ENCODE results near the gene MAGI1.
"Not testable (repeated sequence)": the region's sequence is repeated elsewhere in the genome, so short reads cannot be mapped to it uniquely, and the experiment has no call there.

MAGI1 gene

DNA sequence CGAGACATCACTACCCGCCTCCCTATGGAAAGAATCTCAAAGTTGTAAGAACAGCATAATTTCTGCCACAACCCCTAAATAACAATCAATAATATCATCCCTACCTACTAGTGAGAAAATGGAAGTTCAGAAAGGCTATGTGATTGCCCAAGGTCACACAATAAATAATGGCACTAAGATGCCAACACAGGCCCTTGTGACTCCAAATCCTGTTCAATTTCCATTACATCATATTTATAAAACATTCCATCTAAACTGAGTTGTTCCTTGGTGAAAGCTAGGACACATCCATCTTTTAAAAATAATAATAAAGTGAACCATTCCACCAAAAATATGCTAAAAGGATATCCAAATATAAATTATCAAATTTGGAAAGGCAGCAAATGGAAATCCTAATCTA is 144.6 kb downstream of the MAGI1 start:
- 100% methylated on average over 1 of the region's 2 CpGs for WGBS

GRCh38 chr3:65893631-65894030 is 145.1 kb downstream of the MAGI1 start:
- Histone ChIP-seq H4K8ac (ENCODE audit: low read length) (no peak overlapping the region), H3K4ac (ENCODE audit: low read depth in 1 of 2, low read length in 2 of 2) (no peak overlapping the region), H3K18ac (ENCODE audit: low read depth in 1 of 2, low read length in 2 of 2) (no peak overlapping the region), H3K9me3 (ENCODE audit: control insufficient read depth, low read length) (no peaks in the 10 kb centered on the region), H3K9ac (ENCODE audit: low read length) (peak overlapping the region; percentile 42), H3K23ac (ENCODE audit: low read length in 2 of 2) (no peak overlapping the region), H4K91ac (ENCODE audit: low read length) (no peak overlapping the region), H3K4me2 (ENCODE audit: low read length, poor library complexity, severe bottlenecking) (no peak overlapping the region), H3K14ac (ENCODE audit: low read length in 2 of 2) (no peak overlapping the region), H2BK5ac (ENCODE audit: low read depth, low read length, poor library complexity, severe bottlenecking) (no peak overlapping the region), H3K4me1 (ENCODE audit: control insufficient read depth, insufficient read depth, low read depth, low read length) (peaks cover 2% of the 10 kb centered on the region), H2BK15ac (ENCODE audit: low read depth, poor library complexity, severe bottlenecking) (no peak overlapping the region), H3K27me3 (ENCODE audit: control insufficient read depth in 1 of 2, insufficient read depth in 1 of 2, low read length in 2 of 2) (no peaks in the 10 kb centered on the region), H2BK12ac (ENCODE audit: low read length in 2 of 2) (no peak overlapping the region), H3K27ac (ENCODE audit: low read length, poor library complexity, severe bottlenecking) (no peak overlapping the region), H3K4me3 (ENCODE audit: insufficient read depth in 1 of 2, low read depth in 1 of 2, low read length in 2 of 2) (no peak overlapping the region), H2AFZ (ENCODE audit: low read depth, low read length) (no peak overlapping the region), H2AK5ac (ENCODE audit: low read length, severe bottlenecking) (no peak overlapping the region), H3K36me3 (ENCODE audit: control insufficient read depth in 1 of 2, insufficient read depth in 2 of 2, low read depth in 1 of 2, low read length in 2 of 2) (no peaks in the 10 kb centered on the region), H2BK120ac (ENCODE audit: low read depth, low read length) (no peak overlapping the region), H3K79me1 (replicated peaks; ENCODE audit: low read length, poor library complexity, severe bottlenecking) (peaks cover 18% of the 10 kb centered on the region)
- no peak for DNase-seq
- 97% methylated on average over 2 of the region's 2 CpGs for WGBS

More for the DNA sequence above, 144.6 kb downstream of the MAGI1 start:
- Histone ChIP-seq H3K9me3 (ENCODE audit: control insufficient read depth, low read length) (no peaks in the 10 kb centered on the region), H2BK5ac (ENCODE audit: low read depth, low read length, poor library complexity, severe bottlenecking) (no peak overlapping the region), H4K91ac (ENCODE audit: low read length) (no peak overlapping the region), H3K4me2 (ENCODE audit: low read length, poor library complexity, severe bottlenecking) (no peak overlapping the region), H4K8ac (ENCODE audit: low read length) (no peak overlapping the region), H3K9ac (ENCODE audit: low read length) (peak overlapping the region; percentile 42), H3K79me1 (replicated peaks; ENCODE audit: low read length, poor library complexity, severe bottlenecking) (peaks cover 21% of the 10 kb centered on the region), H2AFZ (ENCODE audit: low read depth, low read length) (no peak overlapping the region), H3K36me3 (ENCODE audit: control insufficient read depth in 1 of 2, insufficient read depth in 2 of 2, low read depth in 1 of 2, low read length in 2 of 2) (no peaks in the 10 kb centered on the region), H2BK12ac (ENCODE audit: low read length in 2 of 2) (no peak overlapping the region), H3K4ac (ENCODE audit: low read depth in 1 of 2, low read length in 2 of 2) (no peak overlapping the region), H3K23ac (ENCODE audit: low read length in 2 of 2) (no peak overlapping the region), H3K27me3 (ENCODE audit: control insufficient read depth in 1 of 2, insufficient read depth in 1 of 2, low read length in 2 of 2) (no peaks in the 10 kb centered on the region), H3K14ac (ENCODE audit: low read length in 2 of 2) (no peak overlapping the region), H2AK5ac (ENCODE audit: low read length, severe bottlenecking) (no peak overlapping the region), H3K4me3 (ENCODE audit: insufficient read depth in 1 of 2, low read depth in 1 of 2, low read length in 2 of 2) (no peak overlapping the region), H3K27ac (ENCODE audit: low read length, poor library complexity, severe bottlenecking) (no peak overlapping the region), H2BK15ac (ENCODE audit: low read depth, poor library complexity, severe bottlenecking) (no peak overlapping the region), H2BK120ac (ENCODE audit: low read depth, low read length) (no peak overlapping the region), H3K4me1 (ENCODE audit: control insufficient read depth, insufficient read depth, low read depth, low read length) (peaks cover 2% of the 10 kb centered on the region), H3K18ac (ENCODE audit: low read depth in 1 of 2, low read length in 2 of 2) (no peak overlapping the region)
- DNase-seq, result no peak

- H3K79me1 ChIP-seq (replicated peaks; ENCODE audit: low read length, poor library complexity, severe bottlenecking), result peaks cover 20% of the 10 kb centered on the region
- H2BK12ac ChIP-seq (ENCODE audit: low read length in 2 of 2); H3K36me3 ChIP-seq (ENCODE audit: control insufficient read depth in 1 of 2, insufficient read depth in 2 of 2, low read depth in 1 of 2, low read length in 2 of 2); H4K8ac ChIP-seq (ENCODE audit: low read length); H3K4ac ChIP-seq (ENCODE audit: low read depth in 1 of 2, low read length in 2 of 2); H3K4me1 ChIP-seq (ENCODE audit: control insufficient read depth, insufficient read depth, low read depth, low read length); H2AK5ac ChIP-seq (ENCODE audit: low read length, severe bottlenecking); H3K9ac ChIP-seq (ENCODE audit: low read length); H3K14ac ChIP-seq (ENCODE audit: low read length in 2 of 2); H3K9me3 ChIP-seq (ENCODE audit: control insufficient read depth, low read length); H2AFZ ChIP-seq (ENCODE audit: low read depth, low read length); H3K27me3 ChIP-seq (ENCODE audit: control insufficient read depth in 1 of 2, insufficient read depth in 1 of 2, low read length in 2 of 2); H3K27ac ChIP-seq (ENCODE audit: low read length, poor library complexity, severe bottlenecking); H2BK120ac ChIP-seq (ENCODE audit: low read depth, low read length); H3K23ac ChIP-seq (ENCODE audit: low read length in 2 of 2); H2BK5ac ChIP-seq (ENCODE audit: low read depth, low read length, poor library complexity, severe bottlenecking); DNase-seq; H3K18ac ChIP-seq (ENCODE audit: low read depth in 1 of 2, low read length in 2 of 2); H4K91ac ChIP-seq (ENCODE audit: low read length); H3K4me3 ChIP-seq (ENCODE audit: insufficient read depth in 1 of 2, low read depth in 1 of 2, low read length in 2 of 2); H2BK15ac ChIP-seq (ENCODE audit: low read depth, poor library complexity, severe bottlenecking); H3K4me2 ChIP-seq (ENCODE audit: low read length, poor library complexity, severe bottlenecking): not testable (repeated sequence)
- 80% methylated on average over 1 of the region's 2 CpGs for WGBS
These were observed 147.2 kb downstream of the MAGI1 start for GRCh38 chr3:65891477-65891876.

- Histone ChIP-seq H4K8ac (ENCODE audit: low read length) (no peak overlapping the region), H3K4me1 (ENCODE audit: control insufficient read depth, insufficient read depth, low read depth, low read length) (peaks cover 2% of the 10 kb centered on the region), H2AK5ac (ENCODE audit: low read length, severe bottlenecking) (no peak overlapping the region), H3K4ac (ENCODE audit: low read depth in 1 of 2, low read length in 2 of 2) (no peak overlapping the region), H2BK120ac (ENCODE audit: low read depth, low read length) (no peak overlapping the region), H3K23ac (ENCODE audit: low read length in 2 of 2) (no peak overlapping the region), H3K9me3 (ENCODE audit: control insufficient read depth, low read length) (no peaks in the 10 kb centered on the region), H3K4me3 (ENCODE audit: insufficient read depth in 1 of 2, low read depth in 1 of 2, low read length in 2 of 2) (no peak overlapping the region), H3K27me3 (ENCODE audit: control insufficient read depth in 1 of 2, insufficient read depth in 1 of 2, low read length in 2 of 2) (no peaks in the 10 kb centered on the region), H3K79me1 (replicated peaks; ENCODE audit: low read length, poor library complexity, severe bottlenecking) (peaks cover 21% of the 10 kb centered on the region), H3K18ac (ENCODE audit: low read depth in 1 of 2, low read length in 2 of 2) (no peak overlapping the region), H3K36me3 (ENCODE audit: control insufficient read depth in 1 of 2, insufficient read depth in 2 of 2, low read depth in 1 of 2, low read length in 2 of 2) (no peaks in the 10 kb centered on the region), H3K4me2 (ENCODE audit: low read length, poor library complexity, severe bottlenecking) (no peak overlapping the region), H2AFZ (ENCODE audit: low read depth, low read length) (no peak overlapping the region), H3K27ac (ENCODE audit: low read length, poor library complexity, severe bottlenecking) (no peak overlapping the region), H3K9ac (ENCODE audit: low read length) (no peak overlapping the region), H2BK12ac (ENCODE audit: low read length in 2 of 2) (no peak overlapping the region), H4K91ac (ENCODE audit: low read length) (no peak overlapping the region), H3K14ac (ENCODE audit: low read length in 2 of 2) (no peak overlapping the region), H2BK15ac (ENCODE audit: low read depth, poor library complexity, severe bottlenecking) (no peak overlapping the region), H2BK5ac (ENCODE audit: low read depth, low read length, poor library complexity, severe bottlenecking) (no peak overlapping the region)
- 98% methylated on average over 6 of the region's 6 CpGs for WGBS
- no peak for DNase-seq
These were observed 148.4 kb downstream of the MAGI1 start for GRCh38 chr3:65890328-65890727.
